Ovary (tissue), 3 donors: ENCODE data around the gene MED28.

ENCODE experiments used
- POLR2A ChIP-seq: fragments of 450-650 bp; IDR thresholded peaks from one replicate; pipeline ENCODE4 v1.6.1; 2017; ENCODE audit warnings: antibody characterized with exemption, mild to moderate bottlenecking, moderate library complexity
- TF ChIP-seq, protein P1 (sequence below), 3 donors: fragments of 450-650 bp in 2 of 3; fragments of 200-600 bp in 1 of 3; IDR thresholded peaks; one replicate each; pipeline versions ENCODE4 v1.5.1 to v1.8.0; 2016 to 2022; ENCODE audit warnings: antibody characterized with exemption in 3 of 3, mild to moderate bottlenecking in 1 of 3
- donor health status: DM: no; HTN: no; CAD: no.

- TF ChIP-seq, protein P1, sequence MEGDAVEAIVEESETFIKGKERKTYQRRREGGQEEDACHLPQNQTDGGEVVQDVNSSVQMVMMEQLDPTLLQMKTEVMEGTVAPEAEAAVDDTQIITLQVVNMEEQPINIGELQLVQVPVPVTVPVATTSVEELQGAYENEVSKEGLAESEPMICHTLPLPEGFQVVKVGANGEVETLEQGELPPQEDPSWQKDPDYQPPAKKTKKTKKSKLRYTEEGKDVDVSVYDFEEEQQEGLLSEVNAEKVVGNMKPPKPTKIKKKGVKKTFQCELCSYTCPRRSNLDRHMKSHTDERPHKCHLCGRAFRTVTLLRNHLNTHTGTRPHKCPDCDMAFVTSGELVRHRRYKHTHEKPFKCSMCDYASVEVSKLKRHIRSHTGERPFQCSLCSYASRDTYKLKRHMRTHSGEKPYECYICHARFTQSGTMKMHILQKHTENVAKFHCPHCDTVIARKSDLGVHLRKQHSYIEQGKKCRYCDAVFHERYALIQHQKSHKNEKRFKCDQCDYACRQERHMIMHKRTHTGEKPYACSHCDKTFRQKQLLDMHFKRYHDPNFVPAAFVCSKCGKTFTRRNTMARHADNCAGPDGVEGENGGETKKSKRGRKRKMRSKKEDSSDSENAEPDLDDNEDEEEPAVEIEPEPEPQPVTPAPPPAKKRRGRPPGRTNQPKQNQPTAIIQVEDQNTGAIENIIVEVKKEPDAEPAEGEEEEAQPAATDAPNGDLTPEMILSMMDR (IDR thresholded peaks at IDR 0.05), result no peak
- TF ChIP-seq POLR2A, result no peak
Observed at GRCh38 chr4:17630228-17630627, 15.8 kb downstream of the MED28 start.
